ENCODE data around the gene KCNQ1.

The KCNQ1 gene

DNA sequence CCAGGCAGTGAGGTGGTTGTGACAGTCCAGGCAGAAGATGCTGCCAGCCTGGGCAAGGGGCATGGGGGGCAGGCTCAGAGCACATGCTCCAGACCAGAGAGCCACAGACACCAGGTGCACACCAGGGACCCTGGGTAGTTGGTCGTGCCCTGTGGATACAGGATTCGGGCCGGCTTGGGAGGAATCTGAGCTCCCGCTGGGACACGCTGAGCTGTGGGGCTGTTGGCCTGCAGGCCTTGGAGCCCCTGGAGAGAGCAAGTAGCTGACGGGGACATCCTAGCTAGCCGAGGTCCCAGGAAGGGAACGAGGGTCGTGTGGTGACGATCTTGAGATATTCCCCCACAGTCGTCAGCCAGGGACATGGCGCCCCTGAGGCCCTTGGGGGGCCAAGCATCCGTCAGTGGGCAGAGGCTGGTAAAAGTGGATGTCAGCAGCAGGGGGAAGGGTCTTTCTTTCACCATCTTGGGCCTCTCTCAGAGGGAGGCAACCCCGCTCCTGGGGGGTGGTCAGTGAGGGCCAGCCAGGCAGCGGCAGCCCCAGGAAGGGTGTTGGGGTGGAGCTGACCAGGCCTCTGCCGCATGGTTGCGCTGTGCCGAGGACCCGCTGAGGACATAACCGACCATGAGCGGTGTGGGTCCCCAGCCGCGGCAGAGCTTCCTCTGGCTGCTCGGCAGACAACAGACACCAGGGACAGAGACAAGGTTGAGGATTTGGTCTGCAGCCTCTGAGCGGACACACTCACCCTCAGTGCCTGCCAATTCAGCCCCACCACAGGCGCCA, 396.8 kb downstream of the KCNQ1 start:
- TF ChIP-seq POLR2A (IDR thresholded peaks at IDR 0.05; ENCODE audit: low read depth, low read length) (no peak), POLR2AphosphoS5 (IDR thresholded peaks at IDR 0.05; ENCODE audit: low read depth, low read length) (no peak), SPI1 (IDR thresholded peaks at IDR 0.05; ENCODE audit: low read depth, low read length) (no peak), PAX5 (IDR thresholded peaks at IDR 0.05; ENCODE audit: insufficient read depth, low read length, severe bottlenecking) (no peak), POU2F2 (IDR thresholded peaks at IDR 0.05; ENCODE audit: low read depth, low read length) (no peak), TAF1 (IDR thresholded peaks at IDR 0.05; ENCODE audit: low read depth, low read length) (no peak)
- DNase-seq (ENCODE audit: insufficient read length, low spot score) (no peak), FAIRE-seq (no peak)

DNA sequence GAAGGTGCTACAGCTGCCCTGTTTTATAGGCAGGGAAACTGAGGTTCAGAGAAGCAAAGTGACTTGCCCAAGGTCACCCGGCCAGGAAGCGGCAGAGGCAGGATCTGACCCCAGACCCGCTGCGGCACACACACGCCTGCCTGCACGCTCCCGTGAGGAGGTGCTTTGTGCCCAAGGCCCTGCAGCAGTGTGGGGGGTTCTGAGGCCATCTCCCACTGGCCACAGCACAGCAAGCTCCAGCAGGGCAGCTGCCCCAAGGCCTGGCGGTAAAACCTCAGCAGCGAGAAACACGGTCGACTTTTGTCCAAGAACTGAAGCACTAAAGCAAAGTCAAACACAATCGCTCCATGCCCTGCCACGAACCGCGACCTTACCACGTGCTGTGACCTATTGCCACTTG, 398.1 kb downstream of the KCNQ1 start:
- no peak for TF ChIP-seq POLR2AphosphoS5 (IDR thresholded peaks at IDR 0.05; ENCODE audit: low read depth, low read length)
- no peak for TF ChIP-seq POU2F2 (IDR thresholded peaks at IDR 0.05; ENCODE audit: low read depth, low read length)
- no peak for TF ChIP-seq PAX5 (IDR thresholded peaks at IDR 0.05; ENCODE audit: insufficient read depth, low read length, severe bottlenecking)
- TF ChIP-seq TAF1 (IDR thresholded peaks at IDR 0.05; ENCODE audit: low read depth, low read length), result no peak
- TF ChIP-seq POLR2A (IDR thresholded peaks at IDR 0.05; ENCODE audit: low read depth, low read length), result no peak
- no peak for TF ChIP-seq SPI1 (IDR thresholded peaks at IDR 0.05; ENCODE audit: low read depth, low read length)
- FAIRE-seq (no peak), DNase-seq (ENCODE audit: insufficient read length, low spot score) (no peak)

DNA sequence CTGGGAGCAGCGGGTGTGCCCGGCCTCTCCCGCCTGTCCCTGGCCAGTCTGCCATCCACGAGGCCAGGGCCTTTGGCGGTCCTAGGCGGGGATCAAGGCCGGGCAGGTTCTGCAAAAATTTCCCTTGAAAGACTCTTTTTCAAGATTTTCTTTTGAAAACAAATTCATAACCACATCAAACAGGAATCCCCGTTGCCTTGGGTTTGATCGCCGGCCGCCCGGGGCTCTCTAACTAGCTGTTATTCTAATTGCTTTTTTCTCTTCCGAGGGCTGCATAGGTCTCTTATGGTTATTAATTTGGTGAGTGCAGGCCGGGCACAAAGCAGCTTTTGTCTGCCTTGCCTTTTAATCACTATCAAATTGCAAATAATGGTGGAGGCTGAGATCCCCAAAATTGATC, 398.7 kb downstream of the KCNQ1 start:
- TF ChIP-seq POLR2AphosphoS5 (IDR thresholded peaks at IDR 0.05; ENCODE audit: low read depth, low read length), result no peak
- TF ChIP-seq POU2F2 (IDR thresholded peaks at IDR 0.05; ENCODE audit: low read depth, low read length), result no peak
- TF ChIP-seq PAX5 (IDR thresholded peaks at IDR 0.05; ENCODE audit: insufficient read depth, low read length, severe bottlenecking), result no peak
- no peak for TF ChIP-seq POLR2A (IDR thresholded peaks at IDR 0.05; ENCODE audit: low read depth, low read length)
- TF ChIP-seq TAF1 (IDR thresholded peaks at IDR 0.05; ENCODE audit: low read depth, low read length), result no peak
- no peak for TF ChIP-seq SPI1 (IDR thresholded peaks at IDR 0.05; ENCODE audit: low read depth, low read length)
- FAIRE-seq (no peak), DNase-seq (ENCODE audit: insufficient read length, low spot score) (no peak)

DNA sequence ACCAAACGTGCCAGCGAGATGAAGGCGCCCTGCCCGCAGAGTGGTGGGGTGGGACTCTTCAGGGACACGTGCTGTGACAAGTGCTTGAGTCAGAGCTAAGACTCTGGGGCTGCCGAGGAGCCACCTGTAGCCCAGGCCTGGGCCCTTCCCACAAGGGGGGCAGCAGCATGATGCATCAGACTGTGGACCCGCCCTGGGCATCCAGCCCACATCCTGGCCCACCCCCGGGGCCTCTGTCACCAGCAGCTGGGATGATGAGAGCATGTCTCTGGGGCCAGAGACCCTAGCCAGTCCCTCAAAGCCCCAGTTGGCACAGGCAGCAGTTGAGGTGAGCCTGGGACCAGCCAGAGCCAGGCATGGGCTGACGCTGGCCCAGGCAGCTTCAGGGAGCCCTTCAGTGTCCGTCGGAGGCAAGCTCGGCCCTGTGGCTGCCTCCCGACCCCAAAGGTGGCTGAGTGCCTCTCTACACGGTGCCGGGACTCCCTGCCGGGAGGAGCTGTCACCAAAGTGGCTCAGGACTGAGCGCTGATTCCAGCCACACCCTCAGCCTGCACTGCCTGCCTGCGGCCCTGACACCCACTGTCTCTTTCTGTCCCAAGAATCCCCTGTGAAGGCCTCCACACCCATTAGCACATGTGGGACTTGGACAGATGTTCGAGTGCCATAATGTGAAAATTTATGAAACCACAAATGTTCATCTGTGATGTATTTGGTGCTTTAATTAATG, 399.5 kb downstream of the KCNQ1 start:
- FAIRE-seq (no peak), DNase-seq (ENCODE audit: insufficient read length, low spot score) (no peak)
- TF ChIP-seq POLR2AphosphoS5 (IDR thresholded peaks at IDR 0.05; ENCODE audit: low read depth, low read length), result no peak
- no peak for TF ChIP-seq TAF1 (IDR thresholded peaks at IDR 0.05; ENCODE audit: low read depth, low read length)
- TF ChIP-seq SPI1 (IDR thresholded peaks at IDR 0.05; ENCODE audit: low read depth, low read length), result no peak
- TF ChIP-seq POU2F2 (IDR thresholded peaks at IDR 0.05; ENCODE audit: low read depth, low read length), result no peak
- no peak for TF ChIP-seq POLR2A (IDR thresholded peaks at IDR 0.05; ENCODE audit: low read depth, low read length)
- TF ChIP-seq PAX5 (IDR thresholded peaks at IDR 0.05; ENCODE audit: insufficient read depth, low read length, severe bottlenecking), result no peak

DNA sequence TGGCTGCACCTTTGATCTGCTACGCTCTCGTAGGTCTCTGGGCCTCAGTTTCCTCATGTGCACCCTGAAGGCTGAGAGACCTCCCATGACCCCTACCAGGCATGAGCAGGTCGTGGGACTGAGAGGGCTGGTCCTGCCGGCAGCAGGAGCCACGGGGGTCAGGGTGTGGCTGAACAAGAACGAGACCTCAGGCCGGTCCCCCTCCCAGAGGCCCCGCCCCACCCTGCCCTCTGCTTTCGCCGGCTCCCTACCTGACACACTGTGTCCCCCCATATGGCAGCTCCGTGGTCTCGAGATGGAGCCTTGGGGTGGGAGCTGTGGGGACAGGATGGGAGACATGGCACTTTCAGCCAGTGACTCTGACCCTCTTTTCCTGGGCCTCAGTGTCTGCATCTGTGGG, 400.2 kb downstream of the KCNQ1 start:
- no peak for DNase-seq (ENCODE audit: insufficient read length, low spot score)
- TF ChIP-seq POU2F2 (IDR thresholded peaks at IDR 0.05; ENCODE audit: low read depth, low read length), result no peak
- TF ChIP-seq POLR2A (IDR thresholded peaks at IDR 0.05; ENCODE audit: low read depth, low read length), result no peak
- TF ChIP-seq PAX5 (IDR thresholded peaks at IDR 0.05; ENCODE audit: insufficient read depth, low read length, severe bottlenecking), result no peak
- no peak for TF ChIP-seq TAF1 (IDR thresholded peaks at IDR 0.05; ENCODE audit: low read depth, low read length)
- no peak for TF ChIP-seq SPI1 (IDR thresholded peaks at IDR 0.05; ENCODE audit: low read depth, low read length)
- TF ChIP-seq POLR2AphosphoS5 (IDR thresholded peaks at IDR 0.05; ENCODE audit: low read depth, low read length), result no peak
- FAIRE-seq, result no peak

DNA sequence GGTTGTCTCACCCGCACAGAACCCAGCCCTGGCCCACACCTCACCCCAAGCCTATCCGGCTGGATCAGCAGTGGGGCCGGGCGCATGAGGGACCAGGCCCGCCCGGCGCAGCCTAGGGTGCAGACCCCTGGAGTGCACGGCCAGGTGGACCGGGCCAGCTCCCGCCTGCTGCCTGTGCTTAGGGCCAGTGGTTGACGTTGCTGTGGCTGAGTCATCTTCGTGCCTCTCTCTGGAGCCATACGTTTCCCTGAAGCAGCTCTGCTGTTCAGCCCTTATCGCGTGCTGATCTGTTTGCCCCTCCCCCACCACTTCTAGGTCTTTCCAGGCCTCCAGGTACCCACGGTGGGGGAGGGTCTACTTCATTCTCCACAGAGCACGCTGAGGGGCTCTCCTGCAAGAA, 401.2 kb downstream of the KCNQ1 start:
- FAIRE-seq (no peak), DNase-seq (ENCODE audit: insufficient read length, low spot score) (no peak)
- TF ChIP-seq SPI1 (IDR thresholded peaks at IDR 0.05; ENCODE audit: low read depth, low read length) (no peak), POLR2AphosphoS5 (IDR thresholded peaks at IDR 0.05; ENCODE audit: low read depth, low read length) (no peak), TAF1 (IDR thresholded peaks at IDR 0.05; ENCODE audit: low read depth, low read length) (no peak), PAX5 (IDR thresholded peaks at IDR 0.05; ENCODE audit: insufficient read depth, low read length, severe bottlenecking) (no peak), POLR2A (IDR thresholded peaks at IDR 0.05; ENCODE audit: low read depth, low read length) (no peak), POU2F2 (IDR thresholded peaks at IDR 0.05; ENCODE audit: low read depth, low read length) (no peak)

DNA sequence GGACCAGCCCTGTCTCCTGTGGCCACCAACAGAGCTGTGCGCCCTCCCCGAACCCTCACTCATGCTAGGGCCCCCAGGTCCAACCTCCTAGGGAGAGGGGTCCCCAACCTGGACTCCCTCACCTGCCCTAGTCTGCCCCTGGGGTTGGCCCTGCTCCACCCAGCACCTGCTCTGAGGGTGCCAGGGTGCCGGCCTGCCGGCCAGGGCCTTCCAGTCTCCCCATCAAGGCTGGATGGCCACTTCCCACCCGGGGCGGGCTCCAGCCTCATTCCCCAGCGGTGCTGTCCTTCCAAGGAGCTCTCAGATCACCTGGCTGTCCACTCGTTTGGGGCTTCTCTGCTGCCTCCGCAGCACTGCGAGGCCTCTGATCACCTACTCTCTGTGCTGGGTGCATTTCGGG, 401.7 kb downstream of the KCNQ1 start:
- FAIRE-seq (no peak), DNase-seq (ENCODE audit: insufficient read length, low spot score) (no peak)
- no peak for TF ChIP-seq SPI1 (IDR thresholded peaks at IDR 0.05; ENCODE audit: low read depth, low read length)
- no peak for TF ChIP-seq TAF1 (IDR thresholded peaks at IDR 0.05; ENCODE audit: low read depth, low read length)
- TF ChIP-seq PAX5 (IDR thresholded peaks at IDR 0.05; ENCODE audit: insufficient read depth, low read length, severe bottlenecking), result no peak
- no peak for TF ChIP-seq POU2F2 (IDR thresholded peaks at IDR 0.05; ENCODE audit: low read depth, low read length)
- no peak for TF ChIP-seq POLR2A (IDR thresholded peaks at IDR 0.05; ENCODE audit: low read depth, low read length)
- no peak for TF ChIP-seq POLR2AphosphoS5 (IDR thresholded peaks at IDR 0.05; ENCODE audit: low read depth, low read length)

DNA sequence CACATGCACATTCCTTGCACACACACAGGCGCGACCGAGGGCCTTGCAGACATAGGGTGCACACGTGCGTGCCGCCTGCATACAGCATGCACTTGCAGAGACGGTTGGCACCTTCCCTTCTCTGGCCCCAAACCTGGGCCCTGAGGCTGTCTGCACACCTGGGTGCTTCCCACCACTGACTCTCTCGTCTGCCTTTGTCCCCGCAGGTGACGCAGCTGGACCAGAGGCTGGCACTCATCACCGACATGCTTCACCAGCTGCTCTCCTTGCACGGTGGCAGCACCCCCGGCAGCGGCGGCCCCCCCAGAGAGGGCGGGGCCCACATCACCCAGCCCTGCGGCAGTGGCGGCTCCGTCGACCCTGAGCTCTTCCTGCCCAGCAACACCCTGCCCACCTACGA, 402.8 kb downstream of the KCNQ1 start:
- FAIRE-seq (no peak), DNase-seq (ENCODE audit: insufficient read length, low spot score) (no peak)
- TF ChIP-seq POLR2AphosphoS5 (IDR thresholded peaks at IDR 0.05; ENCODE audit: low read depth, low read length), result no peak
- no peak for TF ChIP-seq SPI1 (IDR thresholded peaks at IDR 0.05; ENCODE audit: low read depth, low read length)
- no peak for TF ChIP-seq TAF1 (IDR thresholded peaks at IDR 0.05; ENCODE audit: low read depth, low read length)
- TF ChIP-seq PAX5 (IDR thresholded peaks at IDR 0.05; ENCODE audit: insufficient read depth, low read length, severe bottlenecking), result no peak
- no peak for TF ChIP-seq POLR2A (IDR thresholded peaks at IDR 0.05; ENCODE audit: low read depth, low read length)

DNA sequence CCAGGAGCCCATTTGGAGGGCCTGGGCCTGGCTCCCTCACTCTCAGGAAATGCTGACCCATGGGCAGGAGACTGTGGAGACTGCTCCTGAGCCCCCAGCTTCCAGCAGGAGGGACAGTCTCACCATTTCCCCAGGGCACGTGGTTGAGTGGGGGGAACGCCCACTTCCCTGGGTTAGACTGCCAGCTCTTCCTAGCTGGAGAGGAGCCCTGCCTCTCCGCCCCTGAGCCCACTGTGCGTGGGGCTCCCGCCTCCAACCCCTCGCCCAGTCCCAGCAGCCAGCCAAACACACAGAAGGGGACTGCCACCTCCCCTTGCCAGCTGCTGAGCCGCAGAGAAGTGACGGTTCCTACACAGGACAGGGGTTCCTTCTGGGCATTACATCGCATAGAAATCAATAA, 403.7 kb downstream of the KCNQ1 start:
- no peak for DNase-seq (ENCODE audit: insufficient read length, low spot score)
- TF ChIP-seq PAX5 (IDR thresholded peaks at IDR 0.05; ENCODE audit: insufficient read depth, low read length, severe bottlenecking) (no peak), SPI1 (IDR thresholded peaks at IDR 0.05; ENCODE audit: low read depth, low read length) (no peak), POLR2A (IDR thresholded peaks at IDR 0.05; ENCODE audit: low read depth, low read length) (no peak), POLR2AphosphoS5 (IDR thresholded peaks at IDR 0.05; ENCODE audit: low read depth, low read length) (no peak), POU2F2 (IDR thresholded peaks at IDR 0.05; ENCODE audit: low read depth, low read length) (no peak), TAF1 (IDR thresholded peaks at IDR 0.05; ENCODE audit: low read depth, low read length) (no peak)
- no peak for FAIRE-seq

All from GM12891 (cell line).